ENCODE results near the gene ACTL7A.

- no peak for TF ChIP-seq POLR2A (IDR thresholded peaks at IDR 0.05)
- no peak for TF ChIP-seq CTCF (IDR thresholded peaks at IDR 0.05)
Observed at GRCh38 chr9:108885643-108886348, 23.7 kb downstream of the ACTL7A start.

Data from thyroid gland (tissue), 4 donors.